Astrocyte (in vitro differentiated cells and primary cell): Measurements from ENCODE around the gene PLEKHG7.

Experiments
- EZH2 ChIP-seq: IDR thresholded peaks from 2 replicates; pipeline ENCODE4 v1.6.1; 2012; ENCODE audit warnings: mild to moderate bottlenecking, low read length, inconsistent platforms; ENCODE audit not compliant: insufficient read depth
- TF ChIP-seq, protein P1 (sequence below): IDR thresholded peaks from 2 replicates; pipeline ENCODE4 v1.5.1; 2011; ENCODE audit warnings: low read depth, mild to moderate bottlenecking, inconsistent platforms, low read length, moderate library complexity; ENCODE audit not compliant: insufficient read depth

- TF ChIP-seq, protein P1, sequence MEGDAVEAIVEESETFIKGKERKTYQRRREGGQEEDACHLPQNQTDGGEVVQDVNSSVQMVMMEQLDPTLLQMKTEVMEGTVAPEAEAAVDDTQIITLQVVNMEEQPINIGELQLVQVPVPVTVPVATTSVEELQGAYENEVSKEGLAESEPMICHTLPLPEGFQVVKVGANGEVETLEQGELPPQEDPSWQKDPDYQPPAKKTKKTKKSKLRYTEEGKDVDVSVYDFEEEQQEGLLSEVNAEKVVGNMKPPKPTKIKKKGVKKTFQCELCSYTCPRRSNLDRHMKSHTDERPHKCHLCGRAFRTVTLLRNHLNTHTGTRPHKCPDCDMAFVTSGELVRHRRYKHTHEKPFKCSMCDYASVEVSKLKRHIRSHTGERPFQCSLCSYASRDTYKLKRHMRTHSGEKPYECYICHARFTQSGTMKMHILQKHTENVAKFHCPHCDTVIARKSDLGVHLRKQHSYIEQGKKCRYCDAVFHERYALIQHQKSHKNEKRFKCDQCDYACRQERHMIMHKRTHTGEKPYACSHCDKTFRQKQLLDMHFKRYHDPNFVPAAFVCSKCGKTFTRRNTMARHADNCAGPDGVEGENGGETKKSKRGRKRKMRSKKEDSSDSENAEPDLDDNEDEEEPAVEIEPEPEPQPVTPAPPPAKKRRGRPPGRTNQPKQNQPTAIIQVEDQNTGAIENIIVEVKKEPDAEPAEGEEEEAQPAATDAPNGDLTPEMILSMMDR, result no peak
- no peak for TF ChIP-seq EZH2
Observed at GRCh38 chr12:92657770-92658169, 45.0 kb upstream of the PLEKHG7 start.
